RPMI8226 (cell line): ENCODE results near the gene VASP.

Experiments used
- DNase-seq: peaks from one replicate; pipeline ENCODE4 v3.0.0-alpha.2; 2015

Gene VASP

GRCh38 chr19:45517238-45517637 lies 10.0 kb downstream of the VASP start:
- no peak for DNase-seq

DNA sequence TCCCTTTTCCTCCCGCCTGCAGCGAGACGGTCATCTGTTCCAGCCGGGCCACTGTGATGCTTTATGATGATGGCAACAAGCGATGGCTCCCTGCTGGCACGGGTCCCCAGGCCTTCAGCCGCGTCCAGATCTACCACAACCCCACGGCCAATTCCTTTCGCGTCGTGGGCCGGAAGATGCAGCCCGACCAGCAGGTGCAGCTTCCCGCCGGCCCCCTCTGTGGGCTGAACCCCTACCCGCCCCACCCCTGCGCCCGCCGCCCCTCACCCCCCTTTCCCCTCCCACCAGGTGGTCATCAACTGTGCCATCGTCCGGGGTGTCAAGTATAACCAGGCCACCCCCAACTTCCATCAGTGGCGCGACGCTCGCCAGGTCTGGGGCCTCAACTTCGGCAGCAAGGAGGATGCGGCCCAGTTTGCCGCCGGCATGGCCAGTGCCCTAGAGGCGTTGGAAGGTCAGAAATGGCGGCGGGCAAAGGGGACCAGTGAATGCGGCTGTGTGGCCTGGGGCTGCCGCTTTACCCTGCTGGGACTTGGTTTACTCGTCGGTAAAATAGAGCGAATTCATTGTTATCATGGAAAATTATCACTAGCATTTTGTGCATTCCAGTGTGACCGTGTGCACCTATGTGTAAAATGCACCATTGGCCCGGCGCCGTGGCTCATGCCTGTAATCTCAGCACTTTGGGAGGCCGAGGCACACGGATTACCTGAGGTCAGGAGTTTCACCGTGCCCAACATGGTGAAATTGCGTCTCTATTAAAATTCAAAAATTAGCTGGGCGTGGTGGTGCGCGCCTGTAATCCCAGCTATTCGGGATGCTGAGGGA lies 10.6 kb downstream of the VASP start:
- no peak for DNase-seq

DNA sequence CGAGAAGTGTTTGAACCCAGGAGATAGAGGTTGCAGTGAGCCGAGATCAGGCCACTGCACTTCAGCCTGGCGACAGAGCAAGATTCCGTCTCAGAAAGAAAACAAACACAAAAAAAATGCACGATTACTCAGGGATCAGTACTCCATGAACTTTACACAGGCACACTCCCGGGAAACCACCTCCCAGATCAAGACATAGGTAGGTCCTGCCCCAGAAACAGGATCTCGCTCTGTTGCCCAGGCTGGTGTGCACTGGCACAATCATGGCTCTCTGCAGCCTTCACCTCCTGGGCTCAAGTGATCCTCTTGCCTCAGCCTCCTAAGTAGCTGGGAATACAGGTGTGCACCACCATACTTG lies 11.2 kb downstream of the VASP start:
- DNase-seq, result no peak

DNA sequence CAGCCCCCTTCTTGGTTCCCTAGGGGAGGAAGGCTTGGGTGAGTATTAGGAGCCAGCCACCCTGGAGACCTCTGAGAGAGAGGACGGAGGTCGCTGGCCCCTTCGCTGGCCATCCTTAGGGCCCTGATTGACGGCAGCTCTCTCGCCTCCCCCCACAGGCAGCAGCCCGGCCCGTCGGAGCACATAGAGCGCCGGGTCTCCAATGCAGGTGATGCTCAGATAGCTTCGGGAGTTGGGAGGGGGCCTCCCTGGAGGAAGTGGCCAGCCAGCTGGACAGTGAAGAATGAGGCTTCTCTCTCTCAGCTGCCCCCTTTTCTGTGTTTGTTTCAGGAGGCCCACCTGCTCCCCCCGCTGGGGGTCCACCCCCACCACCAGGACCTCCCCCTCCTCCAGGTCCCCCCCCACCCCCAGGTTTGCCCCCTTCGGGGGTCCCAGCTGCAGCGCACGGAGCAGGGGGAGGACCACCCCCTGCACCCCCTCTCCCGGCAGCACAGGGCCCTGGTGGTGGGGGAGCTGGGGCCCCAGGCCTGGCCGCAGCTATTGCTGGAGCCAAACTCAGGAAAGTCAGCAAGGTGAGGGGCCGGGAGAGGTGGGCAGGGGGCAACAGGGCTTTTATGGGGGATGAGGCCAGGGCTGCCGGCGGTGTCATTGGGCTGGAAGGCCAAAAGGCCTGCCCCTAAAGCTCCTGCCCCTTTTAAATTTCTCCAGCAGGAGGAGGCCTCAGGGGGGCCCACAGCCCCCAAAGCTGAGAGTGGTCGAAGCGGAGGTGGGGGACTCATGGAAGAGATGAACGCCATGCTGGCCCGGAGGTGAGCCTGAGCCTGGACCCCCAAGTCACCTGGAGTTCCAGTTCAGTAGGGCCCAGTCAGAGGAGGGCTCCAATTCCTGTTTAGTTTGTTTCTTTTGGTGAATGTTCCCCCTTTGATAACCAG lies 15.0 kb downstream of the VASP start:
- DNase-seq, result no peak

DNA sequence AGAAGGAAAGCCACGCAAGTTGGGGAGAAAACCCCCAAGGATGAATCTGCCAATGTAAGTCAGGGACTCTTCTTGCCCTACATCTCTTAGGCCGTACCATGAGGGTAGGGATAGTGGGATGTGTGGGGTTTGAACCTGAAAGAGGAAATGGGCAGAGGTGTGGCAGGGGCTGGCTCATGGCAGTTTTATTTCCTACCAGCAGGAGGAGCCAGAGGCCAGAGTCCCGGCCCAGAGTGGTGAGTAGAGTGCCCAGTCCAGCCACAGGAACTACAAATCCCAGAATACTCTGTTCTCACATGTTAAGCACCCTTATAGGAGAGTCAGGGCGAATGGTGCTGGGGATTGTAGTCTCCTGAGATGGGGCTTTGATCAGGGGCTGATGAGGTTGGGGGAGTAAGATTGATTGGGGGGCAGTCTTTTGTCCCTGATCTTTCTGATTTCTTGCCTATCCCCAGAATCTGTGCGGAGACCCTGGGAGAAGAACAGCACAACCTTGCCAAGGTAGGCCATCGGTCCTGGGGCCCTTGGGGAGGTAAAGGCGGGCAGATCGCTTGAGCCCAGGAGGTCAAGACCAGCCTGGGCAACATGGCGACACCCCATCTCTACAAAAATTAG lies 16.5 kb downstream of the VASP start:
- peak; percentile 80 for DNase-seq

- DNase-seq, result no peak
Measured at GRCh38 chr19:45524575-45525129, 17.4 kb downstream of the VASP start.

DNA sequence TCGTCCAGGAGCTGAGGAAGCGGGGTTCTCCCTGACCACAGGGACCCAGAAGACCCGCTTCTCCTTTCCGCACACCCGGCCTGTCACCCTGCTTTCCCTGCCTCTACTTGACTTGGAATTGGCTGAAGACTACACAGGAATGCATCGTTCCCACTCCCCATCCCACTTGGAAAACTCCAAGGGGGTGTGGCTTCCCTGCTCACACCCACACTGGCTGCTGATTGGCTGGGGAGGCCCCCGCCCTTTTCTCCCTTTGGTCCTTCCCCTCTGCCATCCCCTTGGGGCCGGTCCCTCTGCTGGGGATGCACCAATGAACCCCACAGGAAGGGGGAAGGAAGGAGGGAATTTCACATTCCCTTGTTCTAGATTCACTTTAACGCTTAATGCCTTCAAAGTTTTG lies 18.9 kb downstream of the VASP start:
- DNase-seq, result no peak

DNA sequence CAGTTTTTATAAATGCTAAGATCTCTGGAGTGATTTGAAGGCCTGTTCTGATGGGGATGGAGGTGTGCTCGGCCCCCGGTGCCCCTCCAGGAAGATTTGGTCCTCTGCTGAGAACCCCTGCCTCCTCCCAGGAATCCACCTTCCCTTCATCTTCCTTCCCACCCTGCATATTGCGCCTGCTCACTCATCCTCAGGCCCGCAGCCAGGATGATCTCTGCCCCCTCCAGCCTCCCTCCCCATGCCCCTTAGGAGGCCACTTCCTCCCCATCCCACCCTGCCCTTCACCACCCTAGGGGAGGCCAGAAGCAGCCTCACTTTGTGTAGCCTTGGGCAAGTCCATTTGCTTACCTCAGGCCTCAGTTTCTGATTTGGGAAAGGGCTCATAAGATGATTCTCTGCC lies 19.7 kb downstream of the VASP start:
- DNase-seq, result no peak

- DNase-seq, result no peak
Measured at GRCh38 chr19:45527731-45528130, 20.5 kb downstream of the VASP start.

GRCh38 chr19:45528149-45528743 lies 21.0 kb downstream of the VASP start:
- no peak for DNase-seq

DNA sequence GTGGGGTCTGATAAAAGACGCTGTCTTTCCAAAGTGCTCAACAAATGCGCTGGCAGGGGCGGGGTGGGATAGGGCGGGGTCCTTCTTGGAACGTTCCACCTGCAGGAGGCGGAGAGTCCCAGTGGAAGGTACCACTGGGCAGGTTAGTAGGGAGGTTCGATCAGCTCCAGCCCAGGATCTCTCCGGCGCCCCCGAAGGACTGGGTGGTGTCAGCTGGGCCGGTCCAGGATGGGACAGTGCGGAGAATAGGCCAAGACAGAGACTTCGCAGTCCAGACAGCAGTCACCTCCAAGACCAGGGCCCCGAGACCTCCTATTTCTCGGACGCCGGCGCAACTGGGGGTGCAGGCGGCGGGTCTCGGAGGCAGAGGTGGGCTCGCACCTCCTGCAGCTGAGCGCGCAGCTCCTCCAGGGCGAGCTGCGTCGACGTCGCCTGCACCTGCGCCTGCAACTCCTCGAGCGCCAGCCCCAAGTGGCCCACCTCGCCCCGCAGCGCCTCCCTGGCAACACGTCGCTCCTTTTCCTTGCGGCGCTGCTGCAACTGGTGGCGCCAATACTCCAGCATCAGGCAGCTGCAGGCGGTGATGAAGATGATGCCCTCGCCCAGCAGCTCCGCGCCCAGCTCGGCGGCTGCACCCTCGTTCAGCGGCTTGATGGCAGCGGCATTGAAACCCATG lies 21.6 kb downstream of the VASP start:
- DNase-seq, result no peak

DNA sequence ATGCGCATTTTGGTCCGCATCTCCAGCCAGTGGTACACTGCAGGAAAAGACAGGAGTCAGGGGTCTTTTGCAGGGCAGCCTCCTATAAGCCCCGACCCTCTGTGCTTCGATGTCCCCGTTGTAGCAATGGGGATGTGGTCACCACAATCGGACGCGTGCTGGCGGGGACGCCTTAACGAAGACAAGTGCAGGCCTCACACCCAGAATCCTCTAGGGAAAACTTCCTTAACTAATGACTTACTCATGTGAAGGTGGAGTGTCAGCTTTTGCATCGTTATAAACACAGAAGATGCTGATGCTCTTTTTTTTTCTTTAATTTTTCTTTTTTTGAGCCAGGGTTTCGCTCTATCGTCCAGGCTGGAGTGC lies 22.1 kb downstream of the VASP start:
- no peak for DNase-seq

- DNase-seq, result no peak
Measured at GRCh38 chr19:45531349-45531748, 24.1 kb downstream of the VASP start.

- DNase-seq, result no peak
Measured at GRCh38 chr19:45539459-45539858, 32.2 kb downstream of the VASP start.

DNA sequence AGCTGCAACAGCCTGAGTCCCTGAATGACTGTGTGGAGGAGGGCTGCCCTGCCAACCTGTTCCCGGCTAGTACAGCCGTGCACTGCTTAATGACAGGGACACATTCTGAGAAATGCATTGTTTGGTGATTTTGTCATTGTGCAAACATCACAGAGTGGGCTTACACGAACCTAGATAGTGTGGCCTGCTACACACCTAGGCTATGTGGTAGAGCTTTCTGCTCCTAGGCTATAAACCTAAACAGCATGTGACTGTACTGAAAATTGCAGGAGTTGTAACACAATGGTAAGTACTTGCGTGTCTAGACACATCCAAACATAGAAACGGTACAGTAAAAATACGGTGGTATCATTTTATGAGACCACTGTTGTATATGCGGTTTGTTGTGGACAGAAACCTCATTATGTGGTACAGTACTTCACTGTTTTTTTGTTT lies 35.0 kb downstream of the VASP start:
- no peak for DNase-seq

GRCh38 chr19:45547211-45547770 lies 40.0 kb downstream of the VASP start:
- no peak for DNase-seq

DNA sequence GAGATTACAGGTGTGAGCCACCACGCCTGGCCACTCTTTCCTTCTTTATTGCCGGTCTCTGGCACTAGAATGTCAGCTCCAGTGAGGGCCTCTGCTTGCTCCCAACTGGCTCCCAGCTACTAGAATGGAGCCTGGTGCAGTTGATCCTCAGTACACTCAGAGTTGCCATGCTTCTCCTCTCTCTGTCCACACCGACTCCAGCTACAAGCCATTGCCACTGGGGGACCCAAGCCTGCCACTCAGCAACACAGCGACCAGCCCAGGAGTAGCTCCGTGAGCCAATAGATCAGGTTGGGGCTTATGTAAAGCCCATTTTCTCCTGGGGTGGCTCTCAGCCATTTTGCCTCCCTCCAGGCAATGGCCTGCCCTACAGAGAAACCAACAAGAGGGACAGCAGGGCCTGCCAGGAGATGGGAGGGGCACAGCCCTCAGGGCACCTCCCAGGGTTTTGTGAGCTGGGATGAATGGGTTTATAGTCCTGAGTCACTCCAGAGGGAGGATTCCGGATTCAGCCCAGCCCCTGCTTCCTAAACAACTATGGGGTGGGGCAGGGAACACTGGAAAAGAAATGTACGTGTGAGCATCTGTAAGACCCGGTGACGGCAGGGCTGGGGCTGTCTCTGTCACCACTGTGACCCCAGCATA lies 40.8 kb downstream of the VASP start:
- no peak for DNase-seq

DNA sequence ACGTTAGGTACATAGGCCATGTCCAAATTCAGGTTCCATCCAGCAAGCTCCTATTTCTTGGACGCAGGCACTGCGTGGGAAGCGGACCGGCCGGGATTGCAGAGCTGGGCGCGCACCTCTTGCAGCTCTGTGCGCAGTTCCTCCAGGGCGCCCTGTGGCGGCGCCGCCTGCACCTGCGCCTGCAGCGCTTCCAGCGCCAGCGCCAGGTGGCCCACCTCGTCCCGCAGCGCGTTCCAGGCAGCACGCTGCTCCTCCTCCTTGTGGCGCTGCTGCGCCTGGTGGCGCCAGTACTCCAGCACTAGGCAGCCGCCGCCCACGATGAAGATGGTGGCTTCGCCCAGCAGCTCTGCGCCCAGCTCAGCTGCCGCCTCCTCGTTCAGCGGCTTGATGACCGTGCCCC lies 46.2 kb downstream of the VASP start:
- no peak for DNase-seq

- DNase-seq, result no peak
Measured at GRCh38 chr19:45554481-45554880, 47.2 kb downstream of the VASP start.

- DNase-seq, result no peak
Measured at GRCh38 chr19:45556835-45557234, 49.6 kb downstream of the VASP start.

- DNase-seq, result peak; percentile 13
Measured at GRCh38 chr19:45558399-45558878, 51.2 kb downstream of the VASP start.
